HG03060 (cell line): ENCODE measurements around the gene SGSM1.

Experiments
- ATAC-seq: cut with Tn5 transposase; IDR thresholded peaks from one replicate; pipeline ENCODE4 v1.9.1; 2021; ENCODE audit warnings: low read depth, moderate number of reproducible peaks; ENCODE audit not compliant: unreplicated experiment

The SGSM1 gene

GRCh38 chr22:24805790-24806662 is at the start of gene SGSM1:
Gene SGSM1, plus strand, starts transcription at chr22:24806211. Its CDS starts 115 bp downstream, at chr22:24806326.
- no peak for ATAC-seq

- ATAC-seq = no peak
Measured at GRCh38 chr22:24758164-24758799, 47.7 kb upstream of the SGSM1 start.

GRCh38 chr22:24759765-24760164 is 46.2 kb upstream of the SGSM1 start:
- ATAC-seq = no peak

GRCh38 chr22:24760708-24761306 is 45.2 kb upstream of the SGSM1 start:
- no peak for ATAC-seq

GRCh38 chr22:24761888-24762675 is 43.9 kb upstream of the SGSM1 start:
- ATAC-seq = no peak

GRCh38 chr22:24763872-24764485 is 42.0 kb upstream of the SGSM1 start:
- ATAC-seq = no peak

- no peak for ATAC-seq
Measured at GRCh38 chr22:24765166-24765565, 40.8 kb upstream of the SGSM1 start.

- ATAC-seq = no peak
Measured at GRCh38 chr22:24768537-24769374, 37.3 kb upstream of the SGSM1 start.

- no peak for ATAC-seq
Measured at GRCh38 chr22:24772493-24773220, 33.4 kb upstream of the SGSM1 start.

GRCh38 chr22:24775769-24776492 is 30.1 kb upstream of the SGSM1 start:
- ATAC-seq = no peak

- ATAC-seq = no peak
Measured at GRCh38 chr22:24776525-24776924, 29.5 kb upstream of the SGSM1 start.

- ATAC-seq = no peak
Measured at GRCh38 chr22:24789516-24789915, 16.5 kb upstream of the SGSM1 start.

- ATAC-seq = no peak
Measured at GRCh38 chr22:24791362-24791761, 14.6 kb upstream of the SGSM1 start.

GRCh38 chr22:24796056-24796455 is 10.0 kb upstream of the SGSM1 start:
- ATAC-seq = no peak

- ATAC-seq = no peak
Measured at GRCh38 chr22:24796860-24797259, 9.2 kb upstream of the SGSM1 start.

GRCh38 chr22:24801901-24802465 is 4.0 kb upstream of the SGSM1 start:
- no peak for ATAC-seq

- ATAC-seq = no peak
Measured at GRCh38 chr22:24803064-24803542, 2.9 kb upstream of the SGSM1 start.

- ATAC-seq = no peak
Measured at GRCh38 chr22:24806663-24807001, 621 bp downstream of the SGSM1 start.
